ENCODE data around the gene PLA2G12B.
"Not testable (repeated sequence)": the region's sequence is repeated elsewhere in the genome, so short reads cannot be mapped to it uniquely, and the experiment has no call there.

PLA2G12B gene

GRCh38 chr10:72925951-72926465 is 28.6 kb downstream of the PLA2G12B start:
- Histone ChIP-seq H3K27ac (ENCODE audit: low read depth, low read length) (no peak overlapping the region), H3K79me2 (ENCODE audit: insufficient read depth, low read length) (no peaks in the 10 kb centered on the region), H3K4me2 (ENCODE audit: low read depth, low read length, poor library complexity, severe bottlenecking) (no peak overlapping the region), H3K4me3 (ENCODE audit: insufficient read depth, low read length, poor library complexity, severe bottlenecking) (no peak overlapping the region), H3K27me3 (ENCODE audit: low read length) (no peaks in the 10 kb centered on the region), H3F3A (ENCODE audit: insufficient read depth) (no peaks in the 10 kb centered on the region), H2AFZ (ENCODE audit: low read depth, low read length, severe bottlenecking) (no peak overlapping the region), H3K9ac (ENCODE audit: low read length) (no peak overlapping the region), H4K20me1 (ENCODE audit: low read depth, low read length) (no peaks in the 10 kb centered on the region), H3K9me3 (ENCODE audit: insufficient read depth, low read length) (no peaks in the 10 kb centered on the region; the same call in 1 of the 2 replicates), H3K36me3 (ENCODE audit: low read length) (no peaks in the 10 kb centered on the region), H3K9me2 (replicated peaks; ENCODE audit: insufficient read depth, low read length) (no peaks in the 10 kb centered on the region)
- TF ChIP-seq EZH2phosphoT487 (conservative IDR thresholded peaks at IDR 0.05; ENCODE audit: low read length): no peak
- TF ChIP-seq CTCF (IDR thresholded peaks at IDR 0.05; ENCODE audit: insufficient read depth, low read length, poor library complexity, severe bottlenecking): no peak

GRCh38 chr10:72924351-72924750 is 30.3 kb downstream of the PLA2G12B start:
- Histone ChIP-seq H4K20me1 (ENCODE audit: low read depth, low read length) (no peaks in the 10 kb centered on the region), H3K9me3 (ENCODE audit: insufficient read depth, low read length) (no peaks in the 10 kb centered on the region; the same call in 1 of the 2 replicates), H3K9me2 (replicated peaks; ENCODE audit: insufficient read depth, low read length) (no peaks in the 10 kb centered on the region), H3K79me2 (ENCODE audit: insufficient read depth, low read length) (no peaks in the 10 kb centered on the region), H3K36me3 (ENCODE audit: low read length) (no peaks in the 10 kb centered on the region), H3K27ac (ENCODE audit: low read depth, low read length) (no peak overlapping the region), H3F3A (ENCODE audit: insufficient read depth) (no peaks in the 10 kb centered on the region), H3K27me3 (ENCODE audit: low read length) (no peaks in the 10 kb centered on the region), H3K4me2 (ENCODE audit: low read depth, low read length, poor library complexity, severe bottlenecking) (no peak overlapping the region), H2AFZ (ENCODE audit: low read depth, low read length, severe bottlenecking) (no peak overlapping the region), H3K9ac (ENCODE audit: low read length) (no peak overlapping the region), H3K4me3 (ENCODE audit: insufficient read depth, low read length, poor library complexity, severe bottlenecking) (no peak overlapping the region)
- TF ChIP-seq EZH2phosphoT487 (conservative IDR thresholded peaks at IDR 0.05; ENCODE audit: low read length): no peak
- no peak for TF ChIP-seq CTCF (IDR thresholded peaks at IDR 0.05; ENCODE audit: insufficient read depth, low read length, poor library complexity, severe bottlenecking)

- not testable (repeated sequence) for H3K4me2 ChIP-seq (ENCODE audit: low read depth, low read length, poor library complexity, severe bottlenecking); H3K27ac ChIP-seq (ENCODE audit: low read depth, low read length); H3K79me2 ChIP-seq (ENCODE audit: insufficient read depth, low read length); H3K9me2 ChIP-seq (replicated peaks; ENCODE audit: insufficient read depth, low read length); H3K4me3 ChIP-seq (ENCODE audit: insufficient read depth, low read length, poor library complexity, severe bottlenecking); H3K27me3 ChIP-seq (ENCODE audit: low read length); H3K36me3 ChIP-seq (ENCODE audit: low read length); H2AFZ ChIP-seq (ENCODE audit: low read depth, low read length, severe bottlenecking); H4K20me1 ChIP-seq (ENCODE audit: low read depth, low read length); H3K9ac ChIP-seq (ENCODE audit: low read length); H3F3A ChIP-seq (ENCODE audit: insufficient read depth); H3K9me3 ChIP-seq (ENCODE audit: insufficient read depth, low read length)
These were observed 33.4 kb downstream of the PLA2G12B start for GRCh38 chr10:72921147-72921683.

GRCh38 chr10:72918352-72918751 is 36.3 kb downstream of the PLA2G12B start:
- Histone ChIP-seq H3K9me2 (replicated peaks; ENCODE audit: insufficient read depth, low read length) (no peaks in the 10 kb centered on the region), H3K4me3 (ENCODE audit: insufficient read depth, low read length, poor library complexity, severe bottlenecking) (no peak overlapping the region), H3K36me3 (ENCODE audit: low read length) (no peaks in the 10 kb centered on the region), H3K9me3 (ENCODE audit: insufficient read depth, low read length) (no peaks in the 10 kb centered on the region; the same call in 1 of the 2 replicates), H3K79me2 (ENCODE audit: insufficient read depth, low read length) (no peaks in the 10 kb centered on the region), H3K4me2 (ENCODE audit: low read depth, low read length, poor library complexity, severe bottlenecking) (no peak overlapping the region), H3K27me3 (ENCODE audit: low read length) (no peaks in the 10 kb centered on the region), H3K9ac (ENCODE audit: low read length) (no peak overlapping the region), H2AFZ (ENCODE audit: low read depth, low read length, severe bottlenecking) (no peak overlapping the region), H4K20me1 (ENCODE audit: low read depth, low read length) (no peaks in the 10 kb centered on the region), H3F3A (ENCODE audit: insufficient read depth) (no peaks in the 10 kb centered on the region), H3K27ac (ENCODE audit: low read depth, low read length) (no peak overlapping the region)
- TF ChIP-seq EZH2phosphoT487 (conservative IDR thresholded peaks at IDR 0.05; ENCODE audit: low read length): no peak
- TF ChIP-seq CTCF (IDR thresholded peaks at IDR 0.05; ENCODE audit: insufficient read depth, low read length, poor library complexity, severe bottlenecking): no peak

- H2AFZ ChIP-seq (ENCODE audit: low read depth, low read length, severe bottlenecking); H3K36me3 ChIP-seq (ENCODE audit: low read length); H3F3A ChIP-seq (ENCODE audit: insufficient read depth); H3K4me2 ChIP-seq (ENCODE audit: low read depth, low read length, poor library complexity, severe bottlenecking); H3K4me3 ChIP-seq (ENCODE audit: insufficient read depth, low read length, poor library complexity, severe bottlenecking); H3K9me3 ChIP-seq (ENCODE audit: insufficient read depth, low read length); H3K9me2 ChIP-seq (replicated peaks; ENCODE audit: insufficient read depth, low read length); H3K9ac ChIP-seq (ENCODE audit: low read length); H3K27ac ChIP-seq (ENCODE audit: low read depth, low read length); H3K27me3 ChIP-seq (ENCODE audit: low read length); H4K20me1 ChIP-seq (ENCODE audit: low read depth, low read length); H3K79me2 ChIP-seq (ENCODE audit: insufficient read depth, low read length): not testable (repeated sequence)
These were observed 36.7 kb downstream of the PLA2G12B start for GRCh38 chr10:72917803-72918332.

Measured in SU-DHL-6 (cell line).